ENCODE data around the gene FAHD2A. TPM values are rescaled to one million over a fixed set of nuclear protein-coding genes. Genes with fewer than 3 reads are reported as not detected.

Gene FAHD2A
- total RNA-seq, 2 experiments from 2014 or later: 26.5 to 27.5 TPM

DNA sequence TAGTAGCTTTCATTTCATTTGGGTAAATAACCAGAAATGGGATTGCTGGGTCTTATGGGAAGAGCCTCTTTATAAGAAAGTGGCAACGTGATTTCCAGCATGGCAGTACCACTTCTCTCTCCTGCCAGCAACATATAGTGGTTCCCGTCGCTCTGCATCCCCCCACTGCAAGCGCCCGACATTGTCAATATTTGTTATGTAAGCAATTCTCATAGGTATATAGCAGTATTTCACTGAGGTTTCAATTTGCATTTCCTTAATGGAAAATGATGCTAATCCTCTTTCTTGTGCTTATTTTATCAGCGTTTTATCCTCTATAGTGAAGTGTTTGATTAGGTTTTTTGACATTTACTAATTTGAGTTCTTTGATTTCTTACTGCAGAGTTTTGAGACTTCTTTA, 36.0 kb upstream of the FAHD2A start:
- intact Hi-C loops (cut with DNase I, micrococcal nuclease): no loop called here
- Histone ChIP-seq H3K4me1 (ENCODE audit: insufficient read depth, low read length) (no peaks in the 10 kb centered on the region), H3K36me3 (ENCODE audit: insufficient read depth, low read length) (no peaks in the 10 kb centered on the region), H3K9me3 (ENCODE audit: control insufficient read depth in 1 of 2, insufficient read depth in 1 of 2, low read length in 2 of 2) (peaks cover 0 to 4% of the 10 kb centered on the region in 2 experiments), H3K27me3 (ENCODE audit: control insufficient read depth in 1 of 2, insufficient read depth in 2 of 2, low read length in 2 of 2) (peaks cover 0 to 2% of the 10 kb centered on the region in 2 experiments), H3K4me3 (ENCODE audit: low read length) (no peak overlapping the region), H3K27ac (ENCODE audit: low read depth in 1 of 2, low read length in 2 of 2) (no peak overlapping the region)
- H3K4me1 Mint-ChIP-seq (ENCODE audit: low read depth): no peaks in the 10 kb centered on the region
- H3K4me3 Mint-ChIP-seq: no peak overlapping the region
- H3K27ac Mint-ChIP-seq: no peak overlapping the region
- ChIA-PET POLR2A (no interaction called here), CTCF (no interaction called here)
- no peaks in the 10 kb centered on the region for H3K36me3 Mint-ChIP-seq (ENCODE audit: low read depth)
- H3K27me3 Mint-ChIP-seq: peaks cover 22% of the 10 kb centered on the region
- DNase-seq (no peak), ATAC-seq (ENCODE audit: poor library complexity) (no peak)
- no peaks in the 10 kb centered on the region for H3K9me3 Mint-ChIP-seq
- TF ChIP-seq, protein P1, sequence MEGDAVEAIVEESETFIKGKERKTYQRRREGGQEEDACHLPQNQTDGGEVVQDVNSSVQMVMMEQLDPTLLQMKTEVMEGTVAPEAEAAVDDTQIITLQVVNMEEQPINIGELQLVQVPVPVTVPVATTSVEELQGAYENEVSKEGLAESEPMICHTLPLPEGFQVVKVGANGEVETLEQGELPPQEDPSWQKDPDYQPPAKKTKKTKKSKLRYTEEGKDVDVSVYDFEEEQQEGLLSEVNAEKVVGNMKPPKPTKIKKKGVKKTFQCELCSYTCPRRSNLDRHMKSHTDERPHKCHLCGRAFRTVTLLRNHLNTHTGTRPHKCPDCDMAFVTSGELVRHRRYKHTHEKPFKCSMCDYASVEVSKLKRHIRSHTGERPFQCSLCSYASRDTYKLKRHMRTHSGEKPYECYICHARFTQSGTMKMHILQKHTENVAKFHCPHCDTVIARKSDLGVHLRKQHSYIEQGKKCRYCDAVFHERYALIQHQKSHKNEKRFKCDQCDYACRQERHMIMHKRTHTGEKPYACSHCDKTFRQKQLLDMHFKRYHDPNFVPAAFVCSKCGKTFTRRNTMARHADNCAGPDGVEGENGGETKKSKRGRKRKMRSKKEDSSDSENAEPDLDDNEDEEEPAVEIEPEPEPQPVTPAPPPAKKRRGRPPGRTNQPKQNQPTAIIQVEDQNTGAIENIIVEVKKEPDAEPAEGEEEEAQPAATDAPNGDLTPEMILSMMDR (IDR thresholded peaks at IDR 0.05): no peak

DNA sequence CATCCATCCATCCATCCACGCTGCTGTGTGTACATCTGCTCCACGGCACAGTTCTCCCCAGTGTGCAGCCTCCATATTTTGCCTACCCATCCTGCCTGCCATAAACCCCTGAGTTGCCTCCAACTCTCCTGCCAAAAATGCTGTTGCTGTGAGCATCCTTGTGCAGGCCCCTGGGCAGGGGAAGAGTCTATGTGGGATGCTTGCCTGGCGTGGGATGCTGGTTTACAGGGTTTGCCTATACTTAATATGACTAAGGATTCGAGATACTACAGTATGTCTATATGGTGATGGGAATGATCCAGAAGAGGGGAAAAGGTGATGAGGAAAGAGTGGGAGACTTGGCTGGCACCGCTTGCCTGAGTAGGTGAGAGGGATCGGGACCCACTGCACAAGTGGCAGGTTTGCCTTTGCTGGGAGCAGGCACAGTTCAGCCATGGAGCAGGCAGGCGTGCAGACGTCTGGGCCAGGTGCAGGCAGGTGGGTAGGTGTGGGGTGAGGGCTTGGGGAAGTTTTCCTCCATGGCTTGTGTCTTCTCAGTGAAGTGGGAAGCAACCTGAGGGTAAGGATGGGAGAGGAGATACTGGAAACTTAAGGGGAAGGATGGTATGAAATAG, 30.2 kb upstream of the FAHD2A start:
- POLR2A ChIA-PET: no interaction called here
- ATAC-seq (ENCODE audit: poor library complexity): no peak
- CTCF ChIA-PET: no interaction called here
- Mint-ChIP-seq H3K36me3 (ENCODE audit: low read depth) (no peaks in the 10 kb centered on the region), H3K4me1 (ENCODE audit: low read depth) (no peaks in the 10 kb centered on the region), H3K4me3 (no peak overlapping the region), H3K27ac (no peak overlapping the region), H3K9me3 (peaks cover 2% of the 10 kb centered on the region), H3K27me3 (peaks cover 33% of the 10 kb centered on the region)
- no peak for DNase-seq
- TF ChIP-seq, protein P1 (IDR thresholded peaks at IDR 0.05): no peak
- intact Hi-C loops (cut with DNase I, micrococcal nuclease): no loop called here
- no peaks in the 10 kb centered on the region for H3K36me3 ChIP-seq (ENCODE audit: insufficient read depth, low read length)
- no peak overlapping the region for H3K4me3 ChIP-seq (ENCODE audit: low read length)
- peaks cover 4 to 19% of the 10 kb centered on the region in 2 experiments for H3K9me3 ChIP-seq (ENCODE audit: control insufficient read depth in 1 of 2, insufficient read depth in 1 of 2, low read length in 2 of 2)
- H3K27me3 ChIP-seq (ENCODE audit: control insufficient read depth in 1 of 2, insufficient read depth in 2 of 2, low read length in 2 of 2): peaks cover 9 to 14% of the 10 kb centered on the region in 2 experiments
- peaks cover 6% of the 10 kb centered on the region for H3K4me1 ChIP-seq (ENCODE audit: insufficient read depth, low read length)
- no peak overlapping the region for H3K27ac ChIP-seq (ENCODE audit: low read depth in 1 of 2, low read length in 2 of 2)

DNA sequence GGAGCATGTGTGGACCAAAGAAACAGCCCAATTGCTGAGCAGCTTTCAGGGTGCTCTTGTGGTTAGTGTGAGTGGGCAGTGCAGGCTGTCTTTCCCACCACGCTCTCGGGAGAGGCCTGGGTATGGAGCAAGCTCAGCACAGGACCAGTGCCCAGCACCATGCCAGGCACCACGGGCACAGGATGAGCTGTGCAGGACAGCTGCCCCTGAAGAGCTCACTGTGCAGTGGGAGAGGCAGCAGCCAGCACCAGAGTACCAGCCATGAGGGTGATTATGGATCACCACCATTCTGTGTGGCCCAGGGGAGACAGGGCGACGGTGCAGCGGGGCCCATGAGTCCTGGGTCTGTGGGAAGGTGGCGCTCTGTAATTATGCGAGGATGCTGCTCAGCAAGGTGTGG, 29.7 kb upstream of the FAHD2A start:
- no peaks in the 10 kb centered on the region for H3K36me3 Mint-ChIP-seq (ENCODE audit: low read depth)
- H3K36me3 ChIP-seq (ENCODE audit: insufficient read depth, low read length): no peaks in the 10 kb centered on the region
- H3K27me3 Mint-ChIP-seq: peaks cover 33% of the 10 kb centered on the region
- TF ChIP-seq, protein P1 (IDR thresholded peaks at IDR 0.05): no peak
- intact Hi-C loops (cut with DNase I, micrococcal nuclease): no loop called here
- H3K4me3 Mint-ChIP-seq: no peak overlapping the region
- peaks cover 9 to 14% of the 10 kb centered on the region in 2 experiments for H3K27me3 ChIP-seq (ENCODE audit: control insufficient read depth in 1 of 2, insufficient read depth in 2 of 2, low read length in 2 of 2)
- H3K4me3 ChIP-seq (ENCODE audit: low read length): no peak overlapping the region
- no peak for ATAC-seq (ENCODE audit: poor library complexity)
- H3K4me1 Mint-ChIP-seq (ENCODE audit: low read depth): no peaks in the 10 kb centered on the region
- no peak overlapping the region for H3K27ac Mint-ChIP-seq
- ChIA-PET CTCF (no interaction called here), POLR2A (no interaction called here)
- peak in 1 of 14 experiments; percentile 14 for DNase-seq
- H3K9me3 Mint-ChIP-seq: peaks cover 2% of the 10 kb centered on the region
- H3K9me3 ChIP-seq (ENCODE audit: control insufficient read depth in 1 of 2, insufficient read depth in 1 of 2, low read length in 2 of 2): peaks cover 4 to 19% of the 10 kb centered on the region in 2 experiments
- no peak overlapping the region for H3K27ac ChIP-seq (ENCODE audit: low read depth in 1 of 2, low read length in 2 of 2)
- peaks cover 6% of the 10 kb centered on the region for H3K4me1 ChIP-seq (ENCODE audit: insufficient read depth, low read length)

Measured in CD4-positive, alpha-beta T cell (primary cell).